OCI-LY7 (cell line): ENCODE results near the gene ASPHD2.

Experiments used
- CTCF ChIP-seq: fragments of 200-600 bp; sonication (generic); conservative IDR thresholded peaks from 2 replicates; pipeline ENCODE4 v1.5.1; 2014; ENCODE audit warnings: mild to moderate bottlenecking, antibody characterized with exemption, low read length, moderate library complexity, mixed read lengths
- EZH2phosphoT487 ChIP-seq: fragments of 200-600 bp; sonication (generic); IDR thresholded peaks from 2 replicates; pipeline ENCODE4 v1.6.1; 2018; ENCODE audit warnings: low read depth, borderline replicate concordance, mild to moderate bottlenecking, mixed run types, antibody characterized with exemption, low read length, moderate library complexity, mixed read lengths

- TF ChIP-seq CTCF (no peak), EZH2phosphoT487 (no peak)
These were observed 33.0 kb downstream of the ASPHD2 start for GRCh38 chr22:26462051-26462450.
